HL-60 (cell line): ENCODE measurements around the gene FHL2.

Experiments used
- CTCF ChIP-seq: IDR thresholded peaks from one replicate; pipeline ENCODE4 v1.5.1; 2011; ENCODE audit warnings: low read length, control low read depth, inconsistent platforms; ENCODE audit not compliant: insufficient read depth
- GABPA ChIP-seq: IDR thresholded peaks from 2 replicates; pipeline ENCODE4 v1.6.1; 2012; ENCODE audit warnings: low read depth
- POLR2AphosphoS5 ChIP-seq: IDR thresholded peaks from 2 replicates; pipeline ENCODE4 v1.6.1; 2012; ENCODE audit warnings: low read depth

- TF ChIP-seq CTCF (no peak), GABPA (no peak), POLR2AphosphoS5 (no peak)
Measured at GRCh38 chr2:105315314-105315713, 83.5 kb downstream of the FHL2 start.
